NCI-H2081 (cell line): ENCODE data around the gene RPP25L.

Experiments
- DNase-seq, 2 experiments: peaks; one replicate each; lab custom pipeline; 2025; lab: John Stamatoyannopoulos, UW

The RPP25L gene

DNA sequence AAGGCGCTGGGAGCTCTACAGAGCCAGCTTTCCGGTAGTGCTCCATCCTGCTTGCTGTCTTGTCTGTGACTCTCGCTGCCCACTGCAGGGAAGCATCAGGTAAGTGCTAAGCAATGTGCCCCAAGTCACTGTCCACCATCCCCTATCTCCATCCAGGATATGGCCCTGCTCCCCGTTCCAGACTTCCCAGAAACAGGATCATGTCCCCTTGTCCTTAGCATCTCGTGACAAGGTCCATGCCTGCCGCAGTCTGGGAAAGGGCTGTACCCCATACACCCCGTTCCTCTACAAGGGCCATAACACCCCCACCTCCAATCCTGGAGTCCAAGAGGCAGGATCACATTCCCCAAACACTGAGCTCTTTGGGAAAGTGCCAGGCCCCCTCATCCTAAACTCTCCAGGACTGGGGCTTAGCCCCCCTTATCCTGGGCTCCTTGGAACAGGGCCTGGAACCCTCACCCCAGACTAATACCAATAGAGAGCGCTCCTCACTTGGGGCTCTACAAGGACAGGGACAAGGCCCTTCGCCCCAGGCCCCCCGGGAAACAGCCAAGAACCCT lies 566 bp downstream of the RPP25L start:
- DNase-seq, result no peak

DNA sequence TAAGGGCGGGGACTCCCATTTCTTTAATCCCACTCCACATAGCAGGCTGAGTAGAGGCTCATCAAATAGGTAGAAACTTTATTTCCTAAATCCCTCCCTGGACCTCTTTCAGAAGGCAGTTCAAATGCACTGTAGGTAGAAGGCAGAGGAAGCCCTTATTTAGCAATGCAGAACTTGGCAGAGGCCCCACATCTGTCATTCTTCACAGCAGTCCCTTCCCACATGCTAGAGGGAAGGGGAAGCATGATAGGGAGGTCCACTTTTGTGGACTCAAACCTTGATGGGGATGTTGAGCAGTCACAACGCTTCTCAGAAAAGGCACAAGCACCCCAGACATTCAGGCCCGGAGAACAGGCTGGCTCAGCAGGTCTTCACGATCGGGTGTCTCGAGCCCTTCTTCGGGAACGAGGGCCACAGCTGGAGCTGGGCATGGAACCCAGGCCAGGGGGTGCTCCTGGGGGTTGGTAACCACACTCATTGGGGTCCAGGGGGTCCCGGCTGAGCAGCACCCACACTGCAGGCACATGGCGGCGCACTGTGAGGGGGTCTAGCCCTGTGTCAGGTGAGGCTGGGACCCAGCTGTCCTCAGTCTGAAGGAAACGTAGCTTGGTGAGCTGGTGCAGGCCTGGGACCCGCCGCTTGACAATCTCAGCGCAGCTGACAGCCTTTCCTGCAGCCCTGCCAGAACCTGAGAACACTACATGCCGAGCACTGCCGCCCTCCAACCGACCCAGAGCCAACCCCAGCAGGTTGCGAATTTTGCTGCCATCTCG lies 1.3 kb downstream of the RPP25L start:
- DNase-seq, result peak in 1 of 2 experiments; percentile 30

DNA sequence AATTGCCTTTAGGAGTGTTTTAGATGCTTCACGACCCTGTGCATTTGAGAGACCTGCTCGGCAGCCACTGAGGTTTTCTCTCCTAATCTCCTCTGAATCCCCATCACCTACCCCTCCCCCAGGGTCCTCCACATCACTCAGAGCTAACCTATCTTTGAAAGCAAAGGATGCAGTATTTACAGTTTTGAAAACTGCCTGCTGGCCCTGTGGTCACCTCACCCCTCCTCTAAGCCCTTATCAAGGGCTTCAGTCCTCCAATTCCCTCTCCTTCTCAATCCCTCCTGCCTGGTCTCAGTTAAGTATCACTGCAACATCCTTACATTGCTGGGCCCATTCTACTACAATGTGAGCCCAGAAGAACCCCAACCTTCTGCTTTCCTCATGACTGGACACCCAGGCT lies 4.6 kb downstream of the RPP25L start:
- DNase-seq, result no peak

DNA sequence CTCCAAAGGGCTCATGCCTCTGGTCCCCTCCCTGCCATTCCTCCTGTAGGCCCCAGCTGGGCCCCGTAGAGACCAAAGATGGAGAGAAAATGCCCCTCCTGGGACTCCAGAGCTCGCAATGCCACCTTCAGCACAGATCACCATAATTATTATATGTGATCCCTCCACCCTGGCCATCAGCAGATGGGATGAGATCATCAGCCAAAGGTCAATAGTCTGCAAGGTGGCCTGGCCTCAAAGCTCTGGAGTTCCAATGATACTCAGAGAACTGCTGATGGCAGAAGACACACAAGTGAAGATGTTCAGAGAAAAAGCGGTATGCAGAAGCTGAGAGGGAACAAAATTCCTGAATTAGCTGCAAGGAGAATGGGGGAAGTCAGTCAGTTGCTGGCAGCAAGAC lies 5.0 kb downstream of the RPP25L start:
- no peak for DNase-seq

DNA sequence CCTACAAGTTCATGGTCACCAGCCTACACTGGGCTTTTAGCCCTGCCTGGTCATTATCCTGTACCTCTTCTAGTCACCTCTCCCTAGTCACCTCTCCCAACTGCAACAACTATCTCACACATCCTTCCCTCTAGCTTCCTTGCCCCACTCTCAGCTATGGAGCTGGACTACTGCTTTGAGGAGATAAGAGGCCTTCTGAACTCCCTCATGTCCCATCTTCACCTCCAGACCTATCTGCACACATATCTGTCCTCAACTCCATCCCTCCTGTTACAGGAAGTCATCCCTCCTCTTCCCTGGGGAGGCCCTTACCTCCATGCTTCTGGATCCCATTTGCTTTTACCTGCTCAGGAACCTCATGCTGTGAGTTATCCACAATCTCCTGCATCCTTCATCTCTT lies 5.7 kb downstream of the RPP25L start:
- no peak for DNase-seq

DNA sequence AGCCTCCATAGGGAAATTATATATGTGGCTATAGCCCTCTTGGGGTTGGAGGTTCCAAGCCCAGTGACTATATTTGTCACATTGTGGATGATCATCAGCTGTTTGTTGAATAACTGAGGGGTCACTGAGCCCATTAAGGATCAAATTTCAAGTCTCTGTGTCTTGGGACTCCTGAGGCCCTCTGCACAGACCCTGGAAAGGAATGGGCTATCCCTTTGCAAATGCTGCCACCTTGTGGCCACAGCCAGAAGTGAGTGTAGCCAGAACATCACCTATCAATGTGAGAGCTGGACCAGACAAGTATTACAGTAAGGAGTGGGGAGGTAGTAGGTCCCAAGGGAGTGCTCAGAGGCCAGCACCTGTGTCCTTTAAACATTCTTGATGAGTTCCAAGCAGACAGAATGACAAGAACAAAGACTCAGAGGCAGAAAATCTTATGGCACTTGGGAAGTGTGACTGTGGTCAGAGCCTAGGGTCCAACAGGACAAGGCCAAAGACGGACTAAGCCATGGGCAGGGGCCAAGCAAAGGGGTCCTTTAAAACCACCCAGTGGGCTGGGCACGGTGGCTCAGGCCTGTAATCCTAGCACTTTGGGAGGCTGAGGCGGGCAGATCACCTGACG lies 8.2 kb downstream of the RPP25L start:
- DNase-seq, result peak; percentile 74 to 83

DNA sequence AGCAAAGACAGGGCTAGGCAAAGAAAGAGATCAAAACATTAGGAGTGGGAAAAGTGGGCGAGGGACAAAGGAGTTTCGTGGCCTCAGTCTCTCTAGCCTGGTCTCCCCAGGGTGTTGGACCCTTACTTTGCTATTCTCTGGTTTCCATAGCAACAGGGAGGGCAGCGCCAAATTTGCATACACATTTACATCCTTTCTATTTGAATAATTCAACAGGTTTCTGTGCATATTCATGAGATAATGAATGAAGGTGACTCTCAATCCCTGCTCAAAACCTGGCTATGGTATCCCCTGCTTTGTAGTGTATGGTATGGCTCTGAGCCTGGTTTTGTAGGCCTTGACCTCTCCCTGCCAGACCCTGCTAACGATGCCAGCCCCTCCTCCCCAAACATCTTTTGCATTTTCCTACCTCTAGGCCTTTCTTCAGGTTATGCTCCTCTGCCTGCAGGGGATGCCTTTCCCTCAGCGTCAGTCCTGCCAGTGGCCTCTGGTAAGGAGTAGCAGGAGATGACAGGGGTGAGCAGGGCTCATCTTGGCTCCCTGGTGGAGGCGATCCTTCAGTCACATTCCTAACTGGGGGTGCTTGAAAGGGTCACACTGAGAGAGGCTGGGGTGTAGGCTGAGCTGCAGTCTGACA lies 9.8 kb downstream of the RPP25L start:
- no peak for DNase-seq

DNA sequence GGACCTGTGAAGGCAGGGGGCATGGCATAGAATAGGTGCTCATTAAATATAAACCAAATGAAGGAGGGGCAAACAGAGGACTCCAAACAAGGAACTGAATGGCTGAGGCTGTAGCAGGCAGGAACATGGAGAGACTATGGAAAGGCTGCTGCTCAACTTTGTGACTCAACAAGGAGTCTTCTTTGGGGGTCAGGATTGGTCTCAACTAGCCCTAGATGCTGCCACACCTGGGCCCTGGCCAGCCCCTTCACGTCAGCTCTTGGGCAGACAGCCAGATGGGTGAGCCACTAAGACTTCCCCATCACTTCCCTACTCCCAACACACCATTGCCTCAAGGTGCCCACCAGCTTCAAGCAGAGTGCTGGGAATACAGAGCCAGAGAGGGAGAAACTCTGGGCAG lies 11.0 kb downstream of the RPP25L start:
- DNase-seq, result no peak

DNA sequence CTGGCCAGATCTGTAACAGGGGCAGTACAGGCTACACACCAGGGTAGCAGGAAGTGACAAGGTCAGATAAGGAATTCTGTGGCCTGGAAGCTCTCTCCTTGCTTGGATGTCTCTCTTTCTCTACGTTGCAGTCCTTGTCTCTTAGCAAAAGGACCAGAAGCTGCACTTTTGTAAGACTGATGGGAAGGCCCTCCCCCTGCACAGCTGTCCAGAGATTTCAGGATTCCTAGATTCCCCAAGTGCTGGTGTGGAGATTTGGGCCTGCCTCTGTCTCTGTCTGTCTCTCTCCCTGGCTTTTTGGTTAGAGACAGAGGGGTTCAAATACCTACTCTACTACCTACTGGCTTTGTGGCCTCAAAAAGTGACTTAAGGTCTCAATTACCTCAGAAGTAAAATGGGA lies 12.4 kb downstream of the RPP25L start:
- no peak for DNase-seq

DNA sequence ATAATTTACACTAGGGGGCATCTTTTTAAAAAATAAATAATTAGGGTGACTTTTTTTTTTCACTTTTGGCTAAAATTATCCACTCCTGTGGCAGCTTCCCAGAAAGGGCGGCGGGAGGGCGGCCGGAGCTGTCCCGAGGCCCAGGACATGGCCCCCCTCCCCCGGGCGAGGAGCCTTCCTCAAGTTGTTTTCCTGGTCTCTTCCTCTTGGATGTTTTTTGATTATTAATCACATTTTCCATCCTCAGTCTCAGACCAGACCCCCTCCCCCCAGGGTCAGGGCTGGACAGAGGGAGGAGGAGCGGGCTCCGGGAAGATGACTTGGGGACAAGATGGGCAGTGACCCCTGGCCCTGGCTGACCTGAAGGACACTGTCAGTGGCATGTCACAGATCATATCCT lies 17.7 kb downstream of the RPP25L start:
- DNase-seq, result no peak

DNA sequence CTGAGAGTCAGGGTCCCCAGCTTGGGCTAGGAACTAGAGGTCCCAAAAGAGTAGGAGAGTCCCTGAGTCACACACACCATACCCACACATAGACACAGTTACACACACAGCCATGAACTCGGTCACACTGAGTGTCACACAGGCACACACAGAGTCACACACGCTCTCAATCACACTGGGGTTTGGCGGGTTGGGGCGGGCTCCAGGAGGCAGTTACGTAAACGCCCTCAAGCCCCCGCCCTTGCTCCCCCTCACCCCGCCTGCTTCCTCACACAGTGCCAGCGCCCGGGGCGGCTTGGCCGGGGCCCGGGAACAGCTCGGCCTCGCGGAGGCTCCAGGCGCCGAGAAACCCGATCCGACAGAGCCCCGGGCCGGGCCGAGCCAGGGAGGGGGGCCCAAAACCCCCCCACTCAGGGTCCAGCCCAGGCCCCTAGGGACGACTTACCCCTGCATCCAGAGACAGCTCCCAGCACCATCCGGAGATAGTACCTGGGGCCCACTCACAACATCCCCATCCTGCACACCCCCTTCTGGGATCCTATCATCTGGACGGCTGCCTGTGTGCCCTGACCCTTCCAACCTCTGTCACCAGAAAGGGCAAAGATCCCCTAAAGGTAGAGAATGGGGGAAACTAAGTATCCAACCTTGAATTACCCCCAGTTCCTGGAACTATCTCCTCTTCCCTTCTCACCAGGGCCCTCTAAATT lies 18.8 kb downstream of the RPP25L start:
- no peak for DNase-seq

DNA sequence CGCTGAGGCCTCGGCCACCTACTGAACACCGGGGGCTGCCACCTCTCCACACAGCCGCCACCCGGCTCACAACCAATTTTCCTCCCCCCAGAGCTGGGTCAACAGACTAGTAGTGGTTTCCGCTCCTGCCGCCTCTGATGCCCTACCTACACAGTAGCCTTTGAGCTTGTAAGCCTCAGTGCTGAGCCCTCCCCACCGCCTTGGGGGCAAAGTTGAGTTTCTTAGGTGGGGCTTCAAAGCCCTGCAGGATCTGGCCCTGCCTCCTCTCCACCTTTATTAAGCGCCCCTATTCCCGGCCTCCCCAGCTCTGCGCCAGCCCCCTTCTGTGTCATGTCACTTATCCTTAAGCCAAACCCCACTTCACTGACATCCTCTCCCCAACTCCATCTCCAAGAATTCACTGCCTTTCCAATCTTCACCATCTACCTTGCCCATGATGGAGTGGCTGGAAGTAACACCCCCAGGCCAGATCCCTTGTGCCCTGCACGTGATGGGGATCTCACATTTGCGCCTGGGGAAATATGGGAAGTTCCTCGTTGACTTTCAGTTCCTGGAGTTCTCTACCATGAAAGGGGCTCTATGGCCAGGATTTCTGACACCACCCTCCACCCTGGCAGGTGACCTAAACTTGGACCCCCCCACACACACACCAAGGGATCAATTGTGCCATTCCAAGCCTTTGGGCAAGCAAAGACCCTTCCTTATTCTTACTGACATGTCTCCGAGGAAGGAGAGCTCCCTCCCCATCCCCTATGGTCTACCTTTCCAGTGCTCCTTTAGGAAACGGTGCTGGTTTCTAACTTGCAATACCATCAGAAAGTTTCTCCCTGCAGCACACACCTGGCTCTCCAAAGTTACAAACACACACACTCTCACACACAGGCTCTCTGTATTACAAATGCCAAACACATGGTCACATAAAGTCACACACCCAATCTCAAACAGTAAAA lies 19.7 kb downstream of the RPP25L start:
- no peak for DNase-seq

DNA sequence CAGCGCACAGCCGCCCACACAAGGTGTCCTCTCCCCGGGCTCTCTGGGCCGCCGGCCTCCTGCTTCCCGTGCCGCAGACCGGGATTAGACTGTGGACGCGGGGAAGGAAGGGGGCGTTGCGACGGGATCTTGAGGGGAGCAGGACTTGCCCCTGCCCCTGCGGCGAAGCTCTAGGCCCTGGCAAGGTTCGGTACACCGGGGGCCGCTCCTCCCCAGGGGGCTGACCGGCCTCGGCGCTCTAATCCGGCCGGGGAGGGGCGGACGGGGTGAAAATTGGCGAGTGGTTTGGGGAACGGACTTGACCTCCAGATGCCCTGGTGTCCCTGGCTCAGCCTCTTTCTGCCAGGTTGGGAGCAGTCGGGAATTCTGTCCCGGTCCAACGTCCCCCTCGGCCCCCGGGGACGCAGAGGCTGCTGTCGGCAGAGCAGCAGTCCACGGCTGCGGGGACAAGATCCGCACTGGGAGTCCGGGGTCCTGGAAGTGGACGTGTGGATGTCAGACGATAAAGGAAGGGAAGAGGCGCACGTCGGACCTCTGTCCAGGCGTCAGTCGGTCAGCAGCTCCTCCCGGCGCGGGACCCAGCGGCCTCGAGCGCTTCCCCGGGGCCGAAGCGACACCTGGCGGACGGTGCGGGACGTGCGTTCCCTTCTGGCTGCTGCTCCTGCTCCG lies 20.5 kb downstream of the RPP25L start:
- peak; percentile 50 to 64 for DNase-seq

DNA sequence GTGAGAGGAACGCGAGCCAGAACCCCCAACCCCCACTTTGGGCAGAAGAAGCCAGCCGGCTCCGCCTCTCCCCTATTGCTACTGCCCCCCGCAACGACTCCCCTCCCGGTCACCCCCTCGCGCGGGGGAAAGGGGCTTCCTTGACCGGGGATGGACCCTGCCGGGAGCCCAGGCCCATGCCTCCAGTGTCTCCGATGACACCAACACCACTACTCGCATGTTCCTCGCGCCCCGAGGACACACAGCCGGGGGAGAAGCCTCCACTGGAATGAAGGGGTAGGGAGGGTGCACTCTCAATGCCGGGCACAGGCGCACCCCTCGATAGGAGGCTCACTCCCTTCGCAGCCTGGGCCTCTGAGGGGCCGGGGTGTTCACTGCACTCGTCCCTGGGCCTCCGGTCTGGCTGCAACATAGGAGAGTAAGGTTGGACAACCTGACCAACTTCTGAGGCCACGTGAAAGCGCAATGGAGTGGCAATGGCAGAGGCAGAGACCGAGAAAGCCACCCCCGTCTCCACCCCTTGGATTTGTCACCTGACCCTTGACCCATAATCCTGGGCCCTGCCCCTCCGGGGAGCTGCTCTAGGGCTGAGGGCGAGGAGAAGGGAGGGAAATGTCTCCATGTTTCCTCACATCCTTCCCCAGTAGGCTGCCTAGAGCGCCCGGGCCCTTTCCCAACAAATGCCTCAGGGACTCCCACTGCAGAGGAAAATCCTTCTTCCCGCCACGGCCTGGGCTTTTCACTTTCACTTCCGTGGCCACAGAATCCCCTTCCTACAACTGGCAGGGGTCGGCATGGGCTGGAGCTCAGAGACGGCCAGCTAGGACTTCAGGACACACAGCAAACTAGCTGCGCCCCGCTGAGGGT lies 21.3 kb downstream of the RPP25L start:
- no peak for DNase-seq

DNA sequence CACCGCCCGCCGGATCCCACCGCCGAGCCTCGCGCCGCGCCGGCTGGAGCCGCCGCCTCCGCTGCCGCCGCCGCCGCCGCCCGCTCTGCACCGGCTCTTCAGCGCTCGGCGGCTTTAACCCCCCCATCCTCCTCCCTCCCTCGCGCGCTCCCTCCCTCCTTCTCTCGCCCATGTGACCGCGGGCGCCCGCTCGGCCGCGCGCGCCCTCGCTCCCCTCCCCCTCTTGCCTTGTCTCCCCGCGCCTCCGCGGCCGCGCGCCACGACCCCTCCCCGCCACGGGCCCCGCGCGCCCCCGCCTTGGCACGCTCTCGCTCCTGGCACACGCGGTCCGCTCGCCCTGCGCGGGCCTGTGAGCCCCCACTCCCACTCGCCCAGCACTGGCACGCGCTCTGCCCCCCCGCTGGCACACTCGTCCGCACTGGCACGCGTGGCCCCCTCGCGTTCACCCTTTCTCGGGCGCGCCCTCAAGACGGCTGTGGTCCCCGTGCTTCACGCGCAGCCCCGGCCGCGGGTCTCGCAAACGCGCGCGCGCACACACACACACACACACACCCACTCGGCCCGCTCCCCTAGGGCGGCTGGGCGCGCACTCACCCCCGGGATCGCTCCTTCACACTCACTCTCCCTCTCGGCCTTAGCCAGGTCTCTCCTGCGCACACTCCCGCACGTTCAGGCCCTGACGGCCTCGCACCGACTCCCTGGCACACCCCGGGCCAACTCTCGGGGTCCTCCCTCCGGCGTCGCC lies 22.1 kb downstream of the RPP25L start, which contains the start of gene CNTFR:
Gene CNTFR, minus strand, starts transcription at position 89 of the 745 bp plus-strand sequence. CDS start 20,743 bp downstream, outside the sequence.
- peak; percentile 39 to 57 for DNase-seq

DNA sequence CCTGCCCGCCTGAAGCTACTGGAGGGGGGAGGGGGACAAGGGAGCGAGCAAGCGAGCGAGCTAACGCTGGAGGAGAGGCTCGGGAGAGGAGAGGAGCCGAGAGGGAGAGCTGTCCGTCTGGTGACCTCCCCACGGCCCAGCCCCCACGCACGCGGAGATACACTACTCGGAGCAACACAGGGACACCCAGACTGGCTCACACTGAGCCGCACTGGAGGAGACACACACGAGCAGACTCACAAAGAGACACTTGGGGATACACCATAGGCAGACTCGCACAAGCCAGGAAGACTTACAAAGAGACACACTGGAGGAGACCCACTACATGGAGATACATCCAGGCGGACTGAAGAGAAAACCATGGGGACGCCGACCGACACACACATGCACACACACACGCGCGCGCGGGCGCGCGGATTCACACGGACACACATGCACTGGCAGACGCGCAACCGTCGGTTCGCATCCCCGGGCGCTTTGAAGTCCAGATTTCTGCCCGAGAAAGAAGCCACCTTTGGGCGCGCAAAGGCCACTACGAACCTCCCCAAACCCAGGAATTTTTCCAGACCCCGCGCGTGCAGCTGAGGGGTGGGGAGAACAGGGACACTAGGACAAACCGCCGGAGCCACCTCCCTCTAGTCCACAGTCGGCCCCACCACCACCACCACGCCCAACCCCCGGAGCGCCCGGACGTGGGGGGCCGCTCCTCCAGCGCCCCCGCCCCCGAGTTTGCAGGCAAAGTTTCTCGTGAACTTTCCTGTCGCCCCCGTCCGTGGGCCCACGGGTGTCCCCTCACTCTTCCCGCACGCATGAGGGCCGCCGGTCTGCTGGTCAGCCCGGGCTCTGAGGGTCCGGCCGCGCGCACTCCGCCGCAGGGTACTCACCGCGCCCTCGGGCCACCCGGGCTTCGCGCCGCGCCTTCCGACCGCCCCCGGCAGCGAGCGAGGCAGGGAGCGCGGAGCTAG lies 22.9 kb downstream of the RPP25L start:
- no peak for DNase-seq

DNA sequence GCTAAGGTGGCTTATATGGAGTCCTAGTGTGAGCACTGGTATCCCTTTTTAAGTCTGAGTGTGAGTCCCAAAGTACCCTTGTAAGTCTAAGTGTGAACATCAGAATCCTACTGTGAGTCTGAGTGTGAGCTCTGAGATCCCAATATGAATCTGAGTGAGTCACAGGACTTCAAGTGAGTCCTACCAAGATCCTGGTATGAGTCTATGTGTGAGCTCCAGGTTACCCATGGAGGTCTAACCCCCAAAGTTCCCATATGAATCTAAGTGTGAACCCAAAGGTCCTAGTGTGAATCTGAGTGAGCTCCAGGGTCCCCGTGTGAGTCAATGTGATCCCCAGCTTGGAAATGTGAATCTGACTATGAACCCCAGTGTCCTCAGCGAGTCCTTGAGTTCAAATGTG lies 24.6 kb downstream of the RPP25L start:
- DNase-seq, result no peak
